BJ (cell line): ENCODE data around the gene ZNF616. TPM values are rescaled to one million over a fixed set of nuclear protein-coding genes. Genes with fewer than 3 reads are reported as not detected.

Experiments
- CTCF ChIA-PET: fragments of 350-600 bp; formaldehyde crosslinking; extraction: SDS; loops from one replicate; lab custom pipeline; 2021; ENCODE audit warnings: antibody characterized with exemption, inconsistent platforms; lab: Yijun Ruan, JAX
- POLR2A ChIA-PET: fragments of 300-600 bp; sonication (Branson Sonifier 250); formaldehyde crosslinking; extraction: SDS; loops from one replicate; lab custom pipeline; 2021; ENCODE audit warnings: antibody characterized with exemption; lab: Charles Lee
- DNase-seq: peaks from one replicate; pipeline ENCODE4 v3.0.0-alpha.2; 2011; ENCODE audit warnings: low read depth
- H3K27me3 ChIP-seq: 2 replicates; pipeline ENCODE4 v1.6.0; 2011; ENCODE audit warnings: low read length; ENCODE audit not compliant: control insufficient read depth, insufficient read depth
- H3K36me3 ChIP-seq: 2 replicates; pipeline ENCODE4 v1.5.1; 2011; ENCODE audit warnings: low read length; ENCODE audit not compliant: control insufficient read depth, insufficient read depth
- H3K4me3 ChIP-seq: 2 replicates; pipeline ENCODE4 v1.5.1; 2011; ENCODE audit warnings: low read depth, mild to moderate bottlenecking, control low read depth, low read length
- CTCF ChIP-seq: IDR thresholded peaks from 2 replicates; pipeline ENCODE4 v1.5.1; 2011; ENCODE audit warnings: low read depth, mild to moderate bottlenecking, control low read depth, inconsistent platforms, low read length, moderate library complexity; ENCODE audit not compliant: insufficient read depth
- polyA plus RNA-seq: library from polyadenylated mRNA; depleted of rRNA; stranded (reverse); fragments of >200 nt; gene quantifications from 2 replicates; pipeline ENCODE4 v1.2.3, GENCODE V29; 2011

The ZNF616 gene
- polyA plus RNA-seq, 1 experiment: 2.6 TPM

- Histone ChIP-seq H3K36me3 (peaks cover 4% of the 10 kb centered on the region), H3K27me3 (no peaks in the 10 kb centered on the region), H3K4me3 (no peak overlapping the region)
- CTCF ChIA-PET: interaction anchor here (1.3 kb wide), 1 partner anchor 33 kb away, joined by 3 read pairs; the partner anchor contains the start of gene ZNF616
- no peak for TF ChIP-seq CTCF
- DNase-seq: no peak
- POLR2A ChIA-PET: no interaction called here
Observed at GRCh38 chr19:52172347-52172746, 32.6 kb upstream of the ZNF616 start.

GRCh38 chr19:52171321-52172169 lies 31.8 kb upstream of the ZNF616 start, which contains the start of gene ZNF836:
Gene ZNF836 (minus strand): TSS chr19:52171621. CDS start chr19:52168072, 3,549 bp downstream.
- CTCF ChIA-PET: interaction anchor here (1.3 kb wide), 1 partner anchor 32 kb away, joined by 3 read pairs; the partner anchor contains the start of gene ZNF616

GRCh38 chr19:52170863-52171320 lies 31.2 kb upstream of the ZNF616 start:
- Histone ChIP-seq H3K27me3 (no peaks in the 10 kb centered on the region), H3K4me3 (peak overlapping the region; percentile 65), H3K36me3 (peaks cover 4% of the 10 kb centered on the region)
- CTCF ChIA-PET: no interaction called here
- POLR2A ChIA-PET: interaction anchor here (1.0 kb wide), 1 partner anchor 18 kb away, joined by 3 read pairs; no protein-coding TSS in a partner anchor
- no peak for DNase-seq
- TF ChIP-seq CTCF: no peak

More at GRCh38 chr19:52171321-52172169, 31.8 kb upstream of the ZNF616 start, which contains the start of gene ZNF836:
- Histone ChIP-seq H3K36me3 (peaks cover 4% of the 10 kb centered on the region), H3K4me3 (peak within 1 kb of the TSS; percentile 65), H3K27me3 (no peaks in the 10 kb centered on the region)
- DNase-seq: no peak
- POLR2A ChIA-PET: interaction anchor here (1.0 kb wide), 1 partner anchor 18 kb away, joined by 3 read pairs; no protein-coding TSS in a partner anchor
- no peak for TF ChIP-seq CTCF

- ChIA-PET POLR2A (no interaction called here), CTCF (no interaction called here)
- TF ChIP-seq CTCF: no peak
- no peak for DNase-seq
- H3K27me3 ChIP-seq: no peaks in the 10 kb centered on the region
- peaks cover 5% of the 10 kb centered on the region for H3K36me3 ChIP-seq
- peak overlapping the region; percentile 65 for H3K4me3 ChIP-seq
Observed at GRCh38 chr19:52170304-52170703, 30.6 kb upstream of the ZNF616 start.
